ENCODE results near the gene MVB12B. TPM values are rescaled to one million over a fixed set of nuclear protein-coding genes. Genes with fewer than 3 reads are reported as not detected.

Gene MVB12B
- total and polyA plus RNA-seq, 2 of the 8 experiments (the other 6 are each of a cell fraction or from before 2014, with no cell fraction given), result 2.6 to 5.0 TPM

- Histone ChIP-seq H3K4ac (replicated peaks; ENCODE audit: insufficient read length, low read depth, low read length) (no peak overlapping the region), H2AFZ (ENCODE audit: low read length) (no peak overlapping the region), H3K18ac (ENCODE audit: extremely low read depth, low read length) (no peak overlapping the region), H3K9me3 (ENCODE audit: insufficient read depth in 2 of 2, low read depth in 1 of 2, low read length in 1 of 2) (peaks cover 0 to 3% of the 10 kb centered on the region in 2 experiments; a peak in 1 of 4 replicates), H2BK120ac (replicated peaks; ENCODE audit: low read depth, low read length) (no peak overlapping the region), H3K23me2 (ENCODE audit: low read depth, low read length) (no peaks in the 10 kb centered on the region), H3K9ac (replicated peaks in 1 of 4; ENCODE audit: extremely low read depth in 1 of 4, low read depth in 3 of 4, low read length in 3 of 4) (no peak overlapping the region), H2BK20ac (ENCODE audit: low read length) (no peak overlapping the region), H2BK12ac (ENCODE audit: low read depth, low read length) (no peak overlapping the region), H3K14ac (ENCODE audit: insufficient read length) (no peak overlapping the region), H3K4me1 (replicated peaks in 1 of 4; ENCODE audit: control insufficient read depth in 3 of 4, insufficient read depth in 4 of 4, low read length in 3 of 4) (no peaks in the 10 kb centered on the region), H3K79me1 (ENCODE audit: low read depth, low read length) (no peaks in the 10 kb centered on the region), H3K4me3 (ENCODE audit: extremely low read depth in 1 of 4, insufficient read depth in 2 of 4, low read depth in 3 of 4, low read length in 4 of 4) (no peak overlapping the region), H2AK5ac (ENCODE audit: low read depth, low read length) (no peak overlapping the region), H3K23ac (ENCODE audit: insufficient read length) (no peak overlapping the region), H3K79me2 (ENCODE audit: control insufficient read depth in 1 of 2, insufficient read depth in 2 of 2, low read length in 2 of 2) (no peaks in the 10 kb centered on the region), H3K56ac (replicated peaks; ENCODE audit: insufficient read length, low read depth, low read length) (no peak overlapping the region), H3K27me3 (replicated peaks in 1 of 4; ENCODE audit: control insufficient read depth in 3 of 4, extremely low read depth in 1 of 4, insufficient read depth in 3 of 4, low read length in 3 of 4) (no peaks in the 10 kb centered on the region), H4K91ac (replicated peaks; ENCODE audit: insufficient read length, low read length) (no peak overlapping the region), H3K4me2 (ENCODE audit: insufficient read depth in 1 of 2, low read depth in 2 of 2, low read length in 2 of 2) (no peak overlapping the region), H3K27ac (ENCODE audit: low read depth, low read length) (no peak overlapping the region), H2BK15ac (ENCODE audit: low read length) (no peak overlapping the region), H4K8ac (ENCODE audit: extremely low read depth, insufficient read depth, low read length) (no peak overlapping the region), H3K36me3 (ENCODE audit: control insufficient read depth in 2 of 4, insufficient read depth in 4 of 4, low read length in 3 of 4) (no peaks in the 10 kb centered on the region), H4K20me1 (replicated peaks in 1 of 2; ENCODE audit: control insufficient read depth in 1 of 2, insufficient read depth in 2 of 2, low read length in 2 of 2) (no peaks in the 10 kb centered on the region), H4K5ac (ENCODE audit: insufficient read length, low read depth, low read length) (no peak overlapping the region), H2BK5ac (ENCODE audit: low read depth, low read length) (no peak overlapping the region)
- 95% methylated on average over 15 of the region's 15 CpGs; no CpG with 5 or more reads in 1 of the 2 experiments for WGBS, 2 experiments (ENCODE audit: extremely low coverage in 1 of 2, insufficient coverage in 1 of 2, insufficient read length in 1 of 2, insufficient replicate concordance in 2 of 2, low coverage in 1 of 2, low lambda C conversion rate in 2 of 2, missing lambda C conversion rate in 1 of 2)
- POLR2A ChIA-PET (ENCODE audit: partially characterized antibody), result no interaction called here
- FAIRE-seq (no peak), DNase-seq (ENCODE audit: low read depth in 1 of 2, low spot score in 2 of 2) (no peak)
- CTCF ChIA-PET (ENCODE audit: partially characterized antibody), result interaction anchor here (0.8 to 12.5 kb wide), 11 partner anchors 9 to 151 kb away, joined by 3 to 343 read pairs (median 4); no protein-coding TSS in a partner anchor
- TF ChIP-seq POLR2AphosphoS5 (IDR thresholded peaks at IDR 0.05; ENCODE audit: low read depth, low read length), result no peak
- TF ChIP-seq RAD21 (IDR thresholded peaks at IDR 0.05 in 1 of 2, conservative IDR thresholded peaks at IDR 0.05 in 1 of 2; ENCODE audit: low read depth in 2 of 2, low read length in 2 of 2), result no peak
- TF ChIP-seq SAP30 (IDR thresholded peaks at IDR 0.05; ENCODE audit: insufficient read depth, insufficient replicate concordance, low read length), result no peak
- TF ChIP-seq ASH2L (IDR thresholded peaks at IDR 0.05; ENCODE audit: low read length), result no peak
- no peak for TF ChIP-seq TAF1 (IDR thresholded peaks at IDR 0.05; ENCODE audit: low read depth, low read length)
- no peak for TF ChIP-seq BCL11A (IDR thresholded peaks at IDR 0.05; ENCODE audit: low read depth in 2 of 2, low read length in 2 of 2)
- no peak for TF ChIP-seq ATF3 (IDR thresholded peaks at IDR 0.05; ENCODE audit: insufficient read depth, low read depth, low read length)
- TF ChIP-seq NANOG (IDR thresholded peaks at IDR 0.05; ENCODE audit: insufficient read depth, low read depth, low read length, poor library complexity, severe bottlenecking), result no peak
- TF ChIP-seq SIX5 (IDR thresholded peaks at IDR 0.05; ENCODE audit: low read depth, low read length), result no peak
- no peak for TF ChIP-seq PHF8 (conservative IDR thresholded peaks at IDR 0.05; ENCODE audit: low read depth, low read length)
- no peak for TF ChIP-seq ATF2 (IDR thresholded peaks at IDR 0.05; ENCODE audit: low read length)
- TF ChIP-seq CREB1 (IDR thresholded peaks at IDR 0.05), result no peak
Measured at GRCh38 chr9:126550891-126551351, 224.3 kb downstream of the MVB12B start.
